Astrocyte (in vitro differentiated cells and primary cell): ENCODE data around the gene HELLS.

Source experiments
- EZH2 ChIP-seq: IDR thresholded peaks from 2 replicates; pipeline ENCODE4 v1.6.1; 2012; ENCODE audit warnings: mild to moderate bottlenecking, low read length, inconsistent platforms; ENCODE audit not compliant: insufficient read depth
- TF ChIP-seq, protein P1 (sequence below): IDR thresholded peaks from 2 replicates; pipeline ENCODE4 v1.5.1; 2011; ENCODE audit warnings: low read depth, mild to moderate bottlenecking, inconsistent platforms, low read length, moderate library complexity; ENCODE audit not compliant: insufficient read depth

GRCh38 chr10:94607111-94607510 is 61.5 kb downstream of the HELLS start:
- TF ChIP-seq EZH2 = no peak
- TF ChIP-seq, protein P1, sequence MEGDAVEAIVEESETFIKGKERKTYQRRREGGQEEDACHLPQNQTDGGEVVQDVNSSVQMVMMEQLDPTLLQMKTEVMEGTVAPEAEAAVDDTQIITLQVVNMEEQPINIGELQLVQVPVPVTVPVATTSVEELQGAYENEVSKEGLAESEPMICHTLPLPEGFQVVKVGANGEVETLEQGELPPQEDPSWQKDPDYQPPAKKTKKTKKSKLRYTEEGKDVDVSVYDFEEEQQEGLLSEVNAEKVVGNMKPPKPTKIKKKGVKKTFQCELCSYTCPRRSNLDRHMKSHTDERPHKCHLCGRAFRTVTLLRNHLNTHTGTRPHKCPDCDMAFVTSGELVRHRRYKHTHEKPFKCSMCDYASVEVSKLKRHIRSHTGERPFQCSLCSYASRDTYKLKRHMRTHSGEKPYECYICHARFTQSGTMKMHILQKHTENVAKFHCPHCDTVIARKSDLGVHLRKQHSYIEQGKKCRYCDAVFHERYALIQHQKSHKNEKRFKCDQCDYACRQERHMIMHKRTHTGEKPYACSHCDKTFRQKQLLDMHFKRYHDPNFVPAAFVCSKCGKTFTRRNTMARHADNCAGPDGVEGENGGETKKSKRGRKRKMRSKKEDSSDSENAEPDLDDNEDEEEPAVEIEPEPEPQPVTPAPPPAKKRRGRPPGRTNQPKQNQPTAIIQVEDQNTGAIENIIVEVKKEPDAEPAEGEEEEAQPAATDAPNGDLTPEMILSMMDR = no peak
